Measurements from ENCODE around the gene TTC1.

The TTC1 gene

GRCh38 chr5:160088805-160089204 is 79.9 kb downstream of the TTC1 start:
- DNase-seq (ENCODE audit: low spot score), result no peak

GRCh38 chr5:160089531-160089930 is 80.6 kb downstream of the TTC1 start:
- no peak for DNase-seq (ENCODE audit: low spot score)

- DNase-seq (ENCODE audit: low spot score), result no peak
These were observed 81.1 kb downstream of the TTC1 start for GRCh38 chr5:160090059-160090458.

- DNase-seq (ENCODE audit: low spot score), result no peak
These were observed 83.6 kb downstream of the TTC1 start for GRCh38 chr5:160092514-160092913.

- DNase-seq (ENCODE audit: low spot score), result no peak
These were observed 84.2 kb downstream of the TTC1 start for GRCh38 chr5:160092960-160093707.

GRCh38 chr5:160096178-160096577 is 87.2 kb downstream of the TTC1 start:
- DNase-seq (ENCODE audit: low spot score), result no peak

GRCh38 chr5:160097991-160098390 is 89.1 kb downstream of the TTC1 start:
- no peak for DNase-seq (ENCODE audit: low spot score)

GRCh38 chr5:160105686-160106360 is 96.9 kb downstream of the TTC1 start:
- no peak for DNase-seq (ENCODE audit: low spot score)

- DNase-seq (ENCODE audit: low spot score), result no peak
These were observed 99.2 kb downstream of the TTC1 start for GRCh38 chr5:160108124-160108523.
